Nucleus accumbens (tissue), 56 donors: Measurements from ENCODE around the gene CELF2.
"Not testable (repeated sequence)": the region's sequence is repeated elsewhere in the genome, so short reads cannot be mapped to it uniquely, and the experiment has no call there.

ENCODE experiments used
- DNase-seq, 56 donors: peaks; one replicate each; lab custom pipeline; 2025; lab: John Stamatoyannopoulos, UW

CELF2 gene

DNA sequence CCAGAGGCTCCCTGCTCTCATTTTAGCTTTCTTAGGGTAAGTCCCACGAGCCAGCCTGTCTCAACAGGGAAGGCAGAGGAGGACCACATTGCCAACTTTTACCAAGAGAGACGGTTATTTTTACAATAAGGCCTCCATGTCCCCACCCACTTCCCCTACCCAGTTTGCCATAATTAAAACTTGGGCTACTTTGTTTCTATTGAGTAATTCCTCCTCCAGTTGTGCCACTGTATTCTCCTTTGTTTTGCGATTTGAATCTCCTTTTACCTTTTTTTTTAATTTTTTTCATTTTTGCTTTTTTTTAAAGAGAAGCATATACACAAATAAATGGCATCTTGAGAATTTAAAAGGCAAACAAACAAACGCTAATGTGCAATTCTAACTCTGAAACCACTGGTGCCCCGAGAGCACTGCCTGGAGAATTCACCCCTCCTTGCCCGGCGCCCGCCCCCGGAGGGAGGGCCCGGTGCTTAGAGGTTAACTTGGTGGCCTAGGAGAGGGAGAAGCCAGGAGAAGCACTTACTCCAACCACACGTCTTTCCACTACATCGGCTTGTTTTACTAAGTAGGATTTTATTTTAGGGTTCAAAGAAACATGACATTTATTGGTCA, 311.5 kb downstream of the CELF2 start:
- no peak for DNase-seq

GRCh38 chr10:11330383-11331045, 312.8 kb downstream of the CELF2 start:
- DNase-seq, result no peak

DNA sequence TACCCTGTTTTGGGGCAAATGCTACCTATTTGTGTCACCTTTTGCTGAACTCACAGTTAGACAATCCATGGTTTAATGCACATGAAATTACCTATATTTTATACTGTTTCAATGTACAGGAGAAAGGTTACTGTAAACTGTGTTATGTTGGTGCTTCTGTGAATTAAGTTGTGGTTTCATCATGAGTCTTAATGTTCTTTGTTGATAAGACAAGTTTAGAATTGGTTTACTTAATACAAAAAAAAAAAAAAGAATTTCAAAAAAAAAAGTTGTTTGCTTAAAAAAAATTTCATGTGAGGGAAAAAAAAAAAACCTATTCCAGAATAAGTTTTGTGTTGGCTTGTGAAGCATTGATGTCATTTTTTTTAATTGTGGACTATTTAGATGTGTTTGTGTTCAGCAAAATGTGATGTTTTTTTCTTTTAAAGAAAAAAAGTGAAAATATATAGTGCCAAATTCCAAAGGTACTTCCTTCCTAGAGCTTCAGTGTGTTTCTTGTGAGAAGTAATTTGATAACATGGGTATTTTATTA, 313.4 kb downstream of the CELF2 start:
- no peak for DNase-seq

GRCh38 chr10:11331726-11332125, 314.1 kb downstream of the CELF2 start:
- no peak for DNase-seq

DNA sequence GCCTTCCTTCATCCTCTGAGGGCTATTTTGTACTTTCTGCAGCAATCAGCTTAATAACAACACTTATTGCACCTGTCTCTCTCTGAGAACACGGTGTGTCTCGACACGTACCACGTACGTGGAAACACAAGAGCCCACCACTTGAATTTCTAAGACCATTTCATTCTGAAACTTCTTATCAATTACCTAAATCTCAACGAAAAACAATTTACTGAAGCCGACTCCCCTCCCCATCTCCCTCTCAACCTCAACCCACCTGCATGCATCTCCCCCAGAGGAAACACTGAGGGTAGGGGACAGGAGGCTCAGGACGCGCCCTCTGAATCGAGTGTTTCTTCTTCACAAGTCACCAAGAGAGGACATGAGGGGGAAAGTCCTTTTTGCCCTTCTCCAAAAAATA, 315.2 kb downstream of the CELF2 start:
- DNase-seq, result no peak

GRCh38 chr10:11334436-11334835, 316.8 kb downstream of the CELF2 start:
- no peak for DNase-seq

DNA sequence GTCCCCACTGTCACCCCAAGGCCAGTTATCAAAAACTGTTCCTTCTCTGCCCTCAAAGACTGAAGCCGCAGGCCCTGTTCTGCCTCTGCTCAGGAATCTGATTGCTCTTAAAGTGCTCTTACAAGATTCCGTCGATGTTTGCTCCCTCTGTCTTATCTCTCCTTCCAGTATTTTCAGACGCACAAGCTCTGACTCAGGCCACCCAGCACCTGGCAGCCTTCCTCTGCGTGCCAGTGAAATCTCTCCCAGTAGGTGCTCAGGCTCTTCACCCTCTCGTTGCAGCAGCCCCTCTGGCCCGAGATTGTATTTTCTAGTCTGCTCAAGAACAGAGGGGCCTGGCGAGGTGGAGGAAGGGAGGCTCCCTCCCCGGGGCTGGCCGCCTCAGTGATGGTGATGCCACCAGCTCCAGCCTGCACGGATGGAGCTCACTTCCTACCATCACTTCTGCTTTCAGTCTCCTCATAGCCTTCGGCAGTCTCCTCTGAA, 317.5 kb downstream of the CELF2 start:
- DNase-seq, result peak in 1 of 56 donors; percentile 25

- peak in 1 of 56 donors; percentile 23 for DNase-seq
These were observed 318.3 kb downstream of the CELF2 start for GRCh38 chr10:11335881-11336430.

GRCh38 chr10:11336722-11337162, 319.1 kb downstream of the CELF2 start:
- peak in 32 of 56 donors; percentile 15 to 71 (median 47) for DNase-seq

GRCh38 chr10:11337516-11337915, 319.8 kb downstream of the CELF2 start:
- peak in 34 of 56 donors; percentile 26 to 78 (median 50) for DNase-seq

- DNase-seq, result peak in 3 of 56 donors; percentile 16 to 31 (median 30)
These were observed 320.6 kb downstream of the CELF2 start for GRCh38 chr10:11338160-11338844.

DNA sequence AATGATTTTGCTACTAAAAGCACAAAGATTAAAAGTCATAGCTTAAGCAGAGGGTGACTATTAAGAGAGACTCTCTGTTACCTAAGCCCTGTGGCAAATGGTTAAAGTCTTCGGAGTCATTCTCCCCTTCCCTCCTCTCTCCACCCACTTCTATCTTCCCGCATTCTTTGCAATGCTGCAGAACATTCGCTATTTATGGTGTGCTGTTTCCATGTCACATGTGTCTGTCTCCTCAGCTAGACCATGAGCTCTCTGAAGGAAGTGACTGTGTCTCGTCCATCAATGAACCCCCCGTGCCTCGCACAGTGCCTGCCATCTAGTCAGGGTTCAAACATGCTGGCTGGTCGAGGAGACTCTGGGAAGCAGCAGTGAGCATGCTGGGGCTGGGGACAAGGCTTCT, 321.3 kb downstream of the CELF2 start:
- DNase-seq, result peak in 2 of 56 donors; percentile 28

DNA sequence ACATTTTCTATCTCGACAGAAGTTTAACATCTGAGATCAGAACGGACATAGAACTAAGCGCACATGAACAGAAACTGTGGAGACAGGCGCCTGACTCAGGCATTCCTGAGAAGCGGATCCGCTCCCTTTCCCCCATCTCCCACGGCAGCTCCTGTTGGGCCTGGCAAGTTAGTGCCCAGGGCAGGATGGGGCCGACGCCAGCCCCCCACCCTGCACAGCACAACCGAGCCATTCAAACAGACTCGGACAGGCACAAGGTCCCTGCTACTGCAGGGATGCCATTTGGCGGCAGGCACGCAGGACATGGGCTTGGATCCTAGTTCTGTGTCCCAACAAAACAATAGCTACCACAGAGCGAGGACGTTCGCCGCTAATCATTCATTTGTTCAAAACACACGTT, 322.0 kb downstream of the CELF2 start:
- DNase-seq, result peak in 1 of 56 donors; percentile 30

DNA sequence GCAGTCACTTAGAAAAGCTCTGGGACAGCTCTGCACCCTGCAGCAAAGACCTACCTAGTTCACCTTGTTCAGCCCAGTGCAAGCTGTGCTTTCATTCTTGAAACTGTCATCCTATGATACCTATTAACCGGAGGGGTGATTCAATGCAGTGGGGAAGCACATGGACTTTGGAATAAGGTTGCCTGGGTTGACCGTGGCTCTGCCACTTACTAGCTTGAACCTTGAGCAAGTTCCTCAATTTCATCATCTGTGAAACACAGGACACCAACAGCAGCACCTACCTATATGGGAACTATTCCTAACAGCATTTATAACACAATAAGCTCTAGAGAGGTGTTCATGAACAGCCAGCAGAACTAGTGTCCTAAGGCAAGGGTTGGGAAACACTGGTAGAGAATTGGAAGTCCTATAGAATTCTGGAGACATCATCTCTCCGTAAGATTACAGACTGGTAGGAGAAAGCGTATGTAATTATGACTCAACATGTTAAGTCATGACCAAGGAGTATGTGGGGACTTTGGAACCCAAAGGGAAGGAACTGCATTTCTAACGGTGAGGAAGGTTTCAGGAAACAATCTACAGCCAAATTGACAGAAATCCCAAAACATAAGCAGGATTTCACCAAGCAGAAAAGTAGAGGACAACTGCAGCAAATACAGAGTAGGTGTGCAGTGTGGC, 323.8 kb downstream of the CELF2 start:
- no peak for DNase-seq

GRCh38 chr10:11344081-11344480, 326.4 kb downstream of the CELF2 start:
- DNase-seq, result no peak

GRCh38 chr10:11344550-11344949, 326.9 kb downstream of the CELF2 start:
- no peak for DNase-seq

- DNase-seq, result peak in 2 of 56 donors; percentile 9 to 40
These were observed 327.8 kb downstream of the CELF2 start for GRCh38 chr10:11345224-11346054.

DNA sequence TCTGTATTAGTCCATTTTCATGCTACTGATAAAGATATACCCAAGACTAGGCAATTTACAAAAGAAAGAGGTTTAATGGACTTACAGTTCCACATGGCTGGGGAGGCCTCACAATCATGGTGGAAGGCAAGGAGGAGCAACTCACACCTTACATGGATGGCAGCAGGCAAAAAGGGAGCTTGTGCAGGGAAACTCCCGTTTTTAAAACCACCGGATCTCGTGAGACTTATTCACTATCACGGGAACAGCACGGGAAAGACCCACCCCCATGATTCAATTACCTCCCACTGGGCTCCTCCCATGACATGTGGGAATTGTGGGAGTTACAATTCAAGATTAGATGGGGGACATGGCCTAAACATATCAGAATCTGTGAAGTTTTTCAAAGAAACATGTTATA, 329.9 kb downstream of the CELF2 start:
- not testable (repeated sequence) for DNase-seq

- DNase-seq, result no peak
These were observed 334.1 kb downstream of the CELF2 start for GRCh38 chr10:11351801-11352200.
